ENCODE measurements around the gene RSPH1.

Gene RSPH1

GRCh38 chr21:42426876-42427480, 69.0 kb downstream of the RSPH1 start:
- TF ChIP-seq CTCF (IDR thresholded peaks at IDR 0.05; ENCODE audit: insufficient read depth, low read length, poor library complexity, severe bottlenecking), result no peak
- Histone ChIP-seq H3K27me3 (replicated peaks; ENCODE audit: control insufficient read depth, insufficient read depth, low read length) (no peaks in the 10 kb centered on the region), H3K4me3 (replicated peaks; ENCODE audit: low read depth, low read length) (no peak overlapping the region), H3K36me3 (ENCODE audit: control insufficient read depth, insufficient read depth, low read length) (no peaks in the 10 kb centered on the region)
- no peak for DNase-seq (ENCODE audit: extremely low read depth, insufficient read length)

GRCh38 chr21:42426424-42426823, 69.6 kb downstream of the RSPH1 start:
- no peak for DNase-seq (ENCODE audit: extremely low read depth, insufficient read length)
- TF ChIP-seq CTCF (IDR thresholded peaks at IDR 0.05; ENCODE audit: insufficient read depth, low read length, poor library complexity, severe bottlenecking), result no peak
- H3K4me3 ChIP-seq (replicated peaks; ENCODE audit: low read depth, low read length), result no peak overlapping the region
- no peaks in the 10 kb centered on the region for H3K27me3 ChIP-seq (replicated peaks; ENCODE audit: control insufficient read depth, insufficient read depth, low read length)
- no peaks in the 10 kb centered on the region for H3K36me3 ChIP-seq (ENCODE audit: control insufficient read depth, insufficient read depth, low read length)

GRCh38 chr21:42425591-42425990, 70.4 kb downstream of the RSPH1 start:
- no peaks in the 10 kb centered on the region for H3K36me3 ChIP-seq (ENCODE audit: control insufficient read depth, insufficient read depth, low read length)
- H3K4me3 ChIP-seq (replicated peaks; ENCODE audit: low read depth, low read length), result no peak overlapping the region
- no peak for TF ChIP-seq CTCF (IDR thresholded peaks at IDR 0.05; ENCODE audit: insufficient read depth, low read length, poor library complexity, severe bottlenecking)
- DNase-seq (ENCODE audit: extremely low read depth, insufficient read length), result no peak
- H3K27me3 ChIP-seq (replicated peaks; ENCODE audit: control insufficient read depth, insufficient read depth, low read length), result no peaks in the 10 kb centered on the region

- DNase-seq (ENCODE audit: extremely low read depth, insufficient read length), result peak; percentile 48
- TF ChIP-seq CTCF (IDR thresholded peaks at IDR 0.05; ENCODE audit: insufficient read depth, low read length, poor library complexity, severe bottlenecking), result no peak
- Histone ChIP-seq H3K27me3 (replicated peaks; ENCODE audit: control insufficient read depth, insufficient read depth, low read length) (no peaks in the 10 kb centered on the region), H3K4me3 (replicated peaks; ENCODE audit: low read depth, low read length) (no peak overlapping the region), H3K36me3 (ENCODE audit: control insufficient read depth, insufficient read depth, low read length) (no peaks in the 10 kb centered on the region)
Measured at GRCh38 chr21:42424914-42425541, 71.0 kb downstream of the RSPH1 start.

- no peaks in the 10 kb centered on the region for H3K27me3 ChIP-seq (replicated peaks; ENCODE audit: control insufficient read depth, insufficient read depth, low read length)
- no peaks in the 10 kb centered on the region for H3K36me3 ChIP-seq (ENCODE audit: control insufficient read depth, insufficient read depth, low read length)
- TF ChIP-seq CTCF (IDR thresholded peaks at IDR 0.05; ENCODE audit: insufficient read depth, low read length, poor library complexity, severe bottlenecking), result no peak
- no peak overlapping the region for H3K4me3 ChIP-seq (replicated peaks; ENCODE audit: low read depth, low read length)
- DNase-seq (ENCODE audit: extremely low read depth, insufficient read length), result no peak
Measured at GRCh38 chr21:42423685-42424084, 72.3 kb downstream of the RSPH1 start.
